GM23248 (cell line): ENCODE results near the gene SCAP. TPM values are rescaled to one million over a fixed set of nuclear protein-coding genes. Genes with fewer than 3 reads are reported as not detected.
"Not testable (repeated sequence)": the region's sequence is repeated elsewhere in the genome, so short reads cannot be mapped to it uniquely, and the experiment has no call there.

Experiments used
- DNase-seq: peaks from one replicate; pipeline ENCODE4 v3.0.0-alpha.2; 2015
- H2AFZ ChIP-seq: fragments of 200-600 bp; sonication (generic); 2 replicates; pipeline ENCODE4 v1.6.1; 2016; ENCODE audit warnings: antibody characterized with exemption
- H3F3A ChIP-seq: fragments of 200-600 bp; sonication (generic); 2 replicates; pipeline ENCODE4 v1.6.1; 2016; ENCODE audit warnings: mild to moderate bottlenecking, antibody characterized with exemption, mixed run types; ENCODE audit not compliant: insufficient read depth
- H3K27ac ChIP-seq: fragments of 200-600 bp; sonication (generic); 2 replicates; pipeline ENCODE4 v1.5.1; 2016; ENCODE audit warnings: mild to moderate bottlenecking
- H3K27me3 ChIP-seq: fragments of 200-600 bp; sonication (generic); replicated peaks from 2 replicates; pipeline ENCODE4 v1.6.1; 2016; ENCODE audit warnings: mild to moderate bottlenecking; ENCODE audit not compliant: insufficient read depth
- H3K36me3 ChIP-seq: fragments of 200-600 bp; sonication (generic); 2 replicates; pipeline ENCODE4 v1.6.1; 2016; ENCODE audit warnings: low read depth, mild to moderate bottlenecking
- H3K4me1 ChIP-seq: fragments of 200-600 bp; sonication (generic); 2 replicates; pipeline ENCODE4 v1.6.1; 2016; ENCODE audit warnings: mild to moderate bottlenecking; ENCODE audit not compliant: insufficient read depth
- H3K4me2 ChIP-seq: fragments of 200-600 bp; sonication (generic); one replicate; pipeline ENCODE4 v1.6.1; 2016; ENCODE audit warnings: mild to moderate bottlenecking; ENCODE audit not compliant: unreplicated experiment
- H3K4me3 ChIP-seq: fragments of 200-600 bp; sonication (generic); 2 replicates; pipeline ENCODE4 v1.5.1; 2016; ENCODE audit warnings: mild to moderate bottlenecking
- H3K79me2 ChIP-seq: fragments of 200-600 bp; sonication (generic); 2 replicates; pipeline ENCODE4 v1.6.1; 2016; ENCODE audit warnings: mild to moderate bottlenecking; ENCODE audit not compliant: insufficient read depth
- H3K9ac ChIP-seq: fragments of 200-600 bp; sonication (generic); 2 replicates; pipeline ENCODE4 v1.6.1; 2016; ENCODE audit warnings: mild to moderate bottlenecking
- H3K9me2 ChIP-seq: fragments of 200-600 bp; sonication (generic); 2 replicates; pipeline ENCODE4 v1.6.1; 2016; ENCODE audit warnings: mixed run types, mild to moderate bottlenecking, moderate library complexity; ENCODE audit not compliant: insufficient read depth
- H3K9me3 ChIP-seq: fragments of 200-600 bp; sonication (generic); one replicate; pipeline ENCODE4 v1.6.1; 2017; ENCODE audit warnings: low read depth
- H4K20me1 ChIP-seq: fragments of 200-600 bp; sonication (generic); 2 replicates; pipeline ENCODE4 v1.6.0; 2016; ENCODE audit not compliant: insufficient read depth
- EZH2 ChIP-seq: fragments of 200-600 bp; sonication (generic); IDR thresholded peaks from 2 replicates; pipeline ENCODE4 v1.6.1; 2018; ENCODE audit warnings: antibody characterized with exemption, mild to moderate bottlenecking; ENCODE audit not compliant: insufficient read depth, poor library complexity, severe bottlenecking
- EZH2phosphoT487 ChIP-seq: fragments of 200-600 bp; sonication (generic); IDR thresholded peaks from 2 replicates; pipeline ENCODE4 v1.6.1; 2018; ENCODE audit warnings: antibody characterized with exemption, moderate library complexity, mild to moderate bottlenecking, low read depth; ENCODE audit not compliant: insufficient read depth
- WGBS, 2 experiments: methylation state at CpG; one replicate each; pipeline ENCODE4 v1.1.6; 2015 to 2017; ENCODE audit warnings: low lambda C conversion rate in 2 of 2, low coverage in 1 of 2; ENCODE audit errors: missing lambda C conversion rate in 2 of 2; 5-methylcytosine and 5-hydroxymethylcytosine counted together
- in situ Hi-C: fragments of 300-500 bp; cut with MboI; formaldehyde crosslinking; loops from 2 replicates; pipeline ENCODE4 v1.15.0; 2020
- polyA plus RNA-seq: library from polyadenylated mRNA; unstranded; fragments of >200 nt; fragmentation: Nextera tagmentation; extraction: Ambion mirVana; gene quantifications from 2 replicates; pipeline ENCODE4 v1.2.1, GENCODE V29; 2016
- total RNA-seq: library from RNA; depleted of rRNA; stranded (reverse); fragments of >200 nt; shearing (Covaris generic); gene quantifications from 2 replicates; pipeline ENCODE4 v1.2.3, GENCODE V29; 2014

The SCAP gene
- total and polyA plus RNA-seq, 2 experiments from 2014 or later = 34.7 to 70.1 TPM

DNA sequence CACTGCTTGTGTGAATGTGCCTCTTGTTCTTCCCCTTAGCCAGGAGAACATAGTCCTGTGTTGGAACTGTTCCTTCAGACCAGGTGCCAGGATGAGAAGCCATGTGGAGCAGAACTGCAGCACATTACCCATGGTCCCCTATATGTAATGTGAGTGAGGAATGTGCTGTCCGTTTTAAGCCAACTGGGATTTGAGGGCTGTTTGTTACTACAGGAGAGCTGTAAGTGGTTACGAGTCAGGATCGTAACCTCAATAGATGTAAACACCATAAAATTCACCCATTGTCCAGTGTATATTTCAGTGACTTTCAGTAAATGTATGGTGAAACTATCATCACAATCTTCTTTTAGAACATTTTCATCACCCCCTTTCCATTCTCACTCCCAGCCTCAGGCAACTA lies 10.1 kb upstream of the SCAP start:
- no peak for DNase-seq
- no peaks in the 10 kb centered on the region for H3F3A ChIP-seq
- no peaks in the 10 kb centered on the region for H3K9me2 ChIP-seq
- 69 to 70% methylated on average over 3 of the region's 3 CpGs for WGBS, 2 experiments
- H4K20me1 ChIP-seq = no peaks in the 10 kb centered on the region
- in situ Hi-C loops = no loop called here
- H2AFZ ChIP-seq = no peak overlapping the region
- no peaks in the 10 kb centered on the region for H3K9me3 ChIP-seq
- H3K27ac ChIP-seq = no peak overlapping the region
- H3K9ac ChIP-seq = no peak overlapping the region
- H3K4me3 ChIP-seq = no peak overlapping the region
- H3K4me2 ChIP-seq = no peak overlapping the region
- no peak for TF ChIP-seq EZH2
- TF ChIP-seq EZH2phosphoT487 = no peak
- no peaks in the 10 kb centered on the region for H3K4me1 ChIP-seq
- H3K27me3 ChIP-seq = no peaks in the 10 kb centered on the region
- H3K36me3 ChIP-seq = no peaks in the 10 kb centered on the region
- no peaks in the 10 kb centered on the region for H3K79me2 ChIP-seq

DNA sequence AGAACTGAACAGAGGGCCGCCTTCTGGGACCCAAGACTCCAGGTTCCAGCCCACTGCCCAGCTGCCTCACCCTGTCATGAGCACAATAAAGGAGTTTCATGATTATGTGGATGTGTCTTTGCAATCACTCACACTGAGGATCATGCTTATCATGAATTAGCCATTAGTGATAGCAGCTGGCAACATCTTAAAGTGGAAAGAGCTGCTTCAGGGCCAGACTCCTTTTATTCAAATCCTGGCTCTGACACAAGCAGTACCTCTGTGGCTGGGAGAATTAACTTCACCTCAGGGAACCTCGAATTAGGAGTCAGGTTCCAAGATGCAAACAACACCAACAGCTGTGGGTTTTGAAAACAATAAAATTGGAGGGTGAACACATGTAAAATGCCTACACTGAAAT lies 6.6 kb upstream of the SCAP start:
- Histone ChIP-seq H2AFZ (no peak overlapping the region), H3F3A (no peaks in the 10 kb centered on the region), H3K9ac (no peak overlapping the region), H3K27ac (no peak overlapping the region), H3K9me2 (no peaks in the 10 kb centered on the region), H3K4me2 (no peak overlapping the region), H3K27me3 (no peaks in the 10 kb centered on the region), H3K79me2 (no peaks in the 10 kb centered on the region), H3K36me3 (no peaks in the 10 kb centered on the region), H4K20me1 (no peaks in the 10 kb centered on the region), H3K9me3 (no peaks in the 10 kb centered on the region), H3K4me3 (no peak overlapping the region), H3K4me1 (no peaks in the 10 kb centered on the region)
- in situ Hi-C loops = no loop called here
- TF ChIP-seq EZH2 = no peak
- no peak for TF ChIP-seq EZH2phosphoT487
- DNase-seq = no peak
- WGBS, 2 experiments = 48 to 49% methylated on average over 2 of the region's 2 CpGs

DNA sequence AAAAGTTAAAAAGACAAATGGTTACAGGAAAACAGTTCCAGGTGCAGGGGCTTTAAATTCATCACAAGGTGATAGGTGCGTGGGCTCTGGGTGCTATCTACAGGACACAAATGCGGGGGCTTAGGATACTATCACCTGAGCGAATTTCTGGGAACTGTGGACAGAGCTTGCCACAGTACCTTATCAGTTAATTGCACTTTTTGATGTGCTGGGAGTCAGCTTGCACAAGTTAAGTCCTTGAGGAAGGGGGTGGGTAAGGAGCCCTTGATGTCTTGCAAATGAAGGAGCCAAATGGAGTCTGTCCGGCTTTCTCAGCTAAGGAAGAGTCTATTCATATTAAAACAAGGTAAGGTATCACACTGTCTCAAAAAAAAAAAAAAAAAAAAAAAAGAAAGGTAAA lies 6.0 kb upstream of the SCAP start:
- DNase-seq, H3K27ac ChIP-seq, H3K9me2 ChIP-seq, in situ Hi-C loops, H3K27me3 ChIP-seq, H3K4me2 ChIP-seq, H3K4me3 ChIP-seq, H2AFZ ChIP-seq, H3K9ac ChIP-seq, H3K9me3 ChIP-seq, H3F3A ChIP-seq, H3K36me3 ChIP-seq, H3K4me1 ChIP-seq, H4K20me1 ChIP-seq, H3K79me2 ChIP-seq: not testable (repeated sequence)
- 62 to 77% methylated on average over 4 of the region's 4 CpGs for WGBS, 2 experiments

DNA sequence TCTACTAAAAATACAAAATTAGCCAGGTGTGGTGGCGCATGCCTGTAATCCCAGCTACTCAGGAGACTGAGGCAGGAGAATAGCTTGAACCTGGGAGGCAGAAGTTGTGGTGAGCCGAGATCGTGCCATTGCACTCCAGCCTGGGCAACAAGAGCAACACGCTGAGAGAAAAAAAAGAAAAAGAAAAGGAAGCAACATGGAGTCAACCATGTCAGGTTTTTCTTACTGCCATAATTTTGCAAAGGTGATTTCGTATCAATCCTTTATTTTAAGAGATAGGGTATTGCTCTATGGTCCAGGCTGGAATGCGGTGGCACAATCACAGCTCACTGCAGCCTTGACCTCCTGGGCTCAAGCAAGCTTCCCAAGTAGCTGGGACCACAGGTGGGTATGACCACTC lies 4.5 kb upstream of the SCAP start:
- H3K4me2 ChIP-seq, H3K27me3 ChIP-seq, H3K9ac ChIP-seq, H3K36me3 ChIP-seq, H3K9me3 ChIP-seq, DNase-seq, H3K9me2 ChIP-seq, H3K4me3 ChIP-seq, H3F3A ChIP-seq, H3K79me2 ChIP-seq, H2AFZ ChIP-seq, H4K20me1 ChIP-seq, H3K27ac ChIP-seq, in situ Hi-C loops, H3K4me1 ChIP-seq: not testable (repeated sequence)
- WGBS, 2 experiments = 96 to 100% methylated on average over 6 of the region's 6 CpGs

DNA sequence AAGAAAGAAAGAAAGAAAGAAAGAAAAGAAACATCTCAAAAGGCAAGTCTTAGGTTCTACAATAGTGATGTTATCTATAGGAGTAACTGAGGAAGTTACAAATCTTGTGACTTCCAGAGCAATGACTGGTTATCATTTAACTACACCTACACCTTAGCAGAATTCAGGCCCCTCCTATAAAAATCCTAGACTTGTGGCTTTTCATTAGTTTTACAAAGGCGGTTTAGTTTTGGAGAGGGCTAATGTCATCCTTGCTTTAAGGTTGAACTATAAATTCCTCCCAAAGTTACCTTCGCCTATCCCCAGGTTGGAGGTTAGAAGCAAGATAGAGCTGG lies 4.1 kb upstream of the SCAP start:
- Histone ChIP-seq H3K27me3 (no peaks in the 10 kb centered on the region), H4K20me1 (no peaks in the 10 kb centered on the region), H3F3A (peaks cover 5% of the 10 kb centered on the region; the same call in 1 of the 2 replicates), H3K79me2 (peaks cover 10% of the 10 kb centered on the region), H2AFZ (no peak overlapping the region), H3K4me2 (no peak overlapping the region), H3K9me3 (no peaks in the 10 kb centered on the region), H3K27ac (no peak overlapping the region), H3K36me3 (no peaks in the 10 kb centered on the region), H3K9ac (no peak overlapping the region), H3K9me2 (no peaks in the 10 kb centered on the region), H3K4me3 (no peak overlapping the region), H3K4me1 (no peaks in the 10 kb centered on the region)
- TF ChIP-seq EZH2phosphoT487 = no peak
- TF ChIP-seq EZH2 = no peak
- in situ Hi-C loops = no loop called here
- WGBS, 2 experiments = 89 to 98% methylated on average over 2 of the region's 2 CpGs
- no peak for DNase-seq
